H4 (cell line): ENCODE measurements around the gene TMPRSS11A. TPM values are rescaled to one million over a fixed set of nuclear protein-coding genes. Genes with fewer than 3 reads are reported as not detected.

Experiments used
- DNase-seq: peaks from one replicate; pipeline ENCODE4 v3.0.0-alpha.2; 2015; ENCODE audit warnings: low spot score
- total RNA-seq: library from RNA; depleted of rRNA; stranded (reverse); fragments of >200 nt; shearing (Covaris generic); gene quantifications from 2 replicates; pipeline ENCODE4 v1.2.3, GENCODE V29; 2014

The TMPRSS11A gene
- total RNA-seq, 1 experiment from 2014 or later, result not detected

GRCh38 chr4:67912080-67912479, 51.2 kb downstream of the TMPRSS11A start:
- DNase-seq, result no peak

DNA sequence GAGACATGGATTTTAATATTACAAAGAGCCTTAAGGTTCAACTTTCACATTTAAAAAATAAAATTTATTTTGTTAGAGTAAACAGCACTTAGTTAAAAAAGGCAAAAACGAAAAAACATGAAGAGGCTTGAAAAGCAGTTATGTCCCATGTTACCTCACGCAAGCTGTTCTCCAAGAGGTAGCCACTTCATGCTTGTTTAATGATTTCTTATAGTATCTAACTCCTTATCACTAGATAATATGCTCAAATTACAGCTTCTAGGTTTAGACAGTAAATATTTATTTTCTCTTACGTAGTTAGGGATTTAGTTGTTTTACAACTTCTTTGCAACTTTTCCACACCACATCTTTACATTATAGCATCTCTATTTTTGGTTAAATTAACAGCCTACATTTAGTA, 51.7 kb downstream of the TMPRSS11A start:
- DNase-seq, result no peak

DNA sequence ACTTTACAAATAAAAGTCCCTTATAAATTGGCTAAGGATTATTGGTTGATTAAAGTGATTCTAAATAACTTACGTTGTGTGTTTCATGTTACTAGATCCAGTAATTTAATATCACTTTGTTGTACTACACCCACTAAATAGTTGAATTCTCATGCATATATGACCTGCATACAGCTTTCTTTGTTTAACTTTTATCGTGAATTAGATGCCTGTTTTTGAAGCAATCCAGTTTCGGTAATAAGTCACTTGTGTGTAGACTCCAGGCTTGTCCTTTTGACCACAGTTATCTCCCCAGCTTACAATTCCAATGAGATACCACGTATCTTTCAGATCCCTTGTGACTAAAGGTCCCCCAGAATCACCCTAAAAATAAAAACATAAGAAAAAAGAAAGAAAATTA, 52.2 kb downstream of the TMPRSS11A start:
- no peak for DNase-seq

GRCh38 chr4:67910585-67910905, 52.7 kb downstream of the TMPRSS11A start:
- no peak for DNase-seq

DNA sequence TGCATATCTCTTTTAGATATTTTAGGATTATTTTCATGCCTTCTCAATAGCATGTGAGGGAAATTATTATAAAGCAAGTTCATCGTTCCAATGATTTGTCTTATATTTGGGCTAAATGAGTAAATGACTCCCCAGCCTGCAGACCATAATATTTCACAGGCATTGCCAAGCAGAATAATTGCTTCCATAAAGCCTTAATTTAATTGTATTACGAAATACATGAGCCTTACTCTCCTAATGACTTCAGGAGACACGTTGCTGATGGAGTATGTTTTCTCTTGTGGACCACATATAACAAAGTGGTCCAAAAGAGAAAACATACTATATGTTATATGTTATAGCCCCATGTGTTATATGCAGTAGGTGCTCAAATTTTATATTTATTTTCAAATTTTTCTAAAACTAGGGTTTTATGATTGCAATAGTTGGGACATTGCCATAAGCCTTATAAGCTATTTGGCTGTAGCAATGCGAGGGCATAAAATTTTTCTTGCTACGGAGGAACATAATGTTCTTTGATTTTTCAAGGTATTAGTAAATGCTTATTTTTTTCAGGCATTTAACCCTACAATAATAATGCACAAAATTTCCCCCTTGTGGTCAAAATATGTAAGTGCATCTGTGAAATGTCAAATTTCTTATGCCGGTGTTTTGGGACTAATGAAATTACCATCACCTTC, 53.2 kb downstream of the TMPRSS11A start:
- DNase-seq, result no peak

DNA sequence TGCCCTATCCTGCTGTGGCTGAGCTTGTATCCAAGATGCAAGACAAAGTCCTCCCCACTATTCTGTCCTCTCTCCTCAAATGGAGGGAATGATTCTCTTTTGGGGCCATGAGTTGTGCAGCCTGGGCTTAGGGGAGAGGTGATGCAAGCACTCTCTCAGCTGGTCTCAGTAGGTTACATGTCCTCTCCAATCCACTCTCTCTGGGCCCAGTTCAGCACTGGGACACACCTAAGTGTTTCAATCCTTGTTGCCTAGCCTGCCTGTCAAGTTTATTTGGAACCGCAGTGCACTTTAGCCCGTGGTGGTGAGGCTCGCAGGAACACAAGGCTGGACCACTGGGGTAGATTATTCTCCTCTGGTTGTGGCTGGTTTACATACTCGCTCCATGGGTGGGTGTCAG, 55.6 kb downstream of the TMPRSS11A start:
- DNase-seq, result no peak

GRCh38 chr4:67899096-67899495, 64.2 kb downstream of the TMPRSS11A start:
- DNase-seq, result no peak

GRCh38 chr4:67897686-67898085, 65.6 kb downstream of the TMPRSS11A start:
- no peak for DNase-seq

DNA sequence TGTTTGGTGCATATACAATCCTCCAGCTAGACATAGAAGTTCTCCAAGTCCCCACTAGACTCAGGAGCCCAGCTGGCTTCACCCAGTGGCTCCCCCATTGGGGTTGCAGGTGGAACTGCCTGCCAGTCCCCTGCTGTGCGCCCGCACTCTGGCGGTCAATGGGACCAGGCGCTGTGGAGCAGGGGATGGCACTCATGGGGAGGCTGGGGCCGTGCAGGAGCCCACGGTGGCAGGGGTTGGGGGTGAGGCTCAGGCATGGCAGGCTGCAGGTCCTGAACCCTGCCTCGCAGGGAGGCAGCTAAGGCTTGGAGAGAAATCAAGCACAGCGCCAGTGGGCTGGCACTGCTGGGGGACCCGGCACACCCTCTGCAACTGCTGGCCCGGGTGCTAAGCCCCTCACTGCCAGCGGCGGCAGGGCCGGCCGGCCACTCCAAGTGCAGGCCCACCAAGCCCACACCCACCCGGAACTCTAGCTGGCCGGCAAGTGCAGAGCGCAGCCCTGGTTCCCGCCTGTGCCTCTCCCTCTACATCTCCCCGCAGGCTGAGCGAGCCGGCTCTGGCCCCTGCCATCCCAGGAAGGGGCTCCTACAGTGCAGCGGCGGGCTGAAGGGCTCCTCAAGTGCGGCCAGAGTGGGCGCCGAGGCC, 66.8 kb downstream of the TMPRSS11A start:
- no peak for DNase-seq

DNA sequence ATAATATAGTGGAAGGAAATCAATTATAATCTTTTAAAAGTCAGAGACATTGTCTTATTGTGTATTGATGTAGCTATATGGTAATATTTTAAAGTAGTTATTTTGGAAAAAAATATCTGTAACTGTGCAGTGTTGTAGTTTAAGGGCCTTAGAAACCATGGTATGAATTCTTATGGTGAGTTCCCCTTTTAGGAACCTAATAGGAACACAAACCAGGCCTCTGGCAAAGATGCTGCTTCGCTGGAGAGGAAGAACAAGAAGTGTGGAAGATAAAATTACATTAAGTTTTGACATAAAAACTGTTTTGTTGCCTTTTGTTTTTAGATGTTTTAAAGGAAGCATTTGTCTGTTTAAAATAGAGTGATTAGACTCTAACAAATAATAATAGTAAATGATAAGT, 68.6 kb downstream of the TMPRSS11A start:
- DNase-seq, result no peak

- no peak for DNase-seq
Observed at GRCh38 chr4:67892905-67893304, 70.4 kb downstream of the TMPRSS11A start.

- no peak for DNase-seq
Observed at GRCh38 chr4:67892253-67892652, 71.0 kb downstream of the TMPRSS11A start.

DNA sequence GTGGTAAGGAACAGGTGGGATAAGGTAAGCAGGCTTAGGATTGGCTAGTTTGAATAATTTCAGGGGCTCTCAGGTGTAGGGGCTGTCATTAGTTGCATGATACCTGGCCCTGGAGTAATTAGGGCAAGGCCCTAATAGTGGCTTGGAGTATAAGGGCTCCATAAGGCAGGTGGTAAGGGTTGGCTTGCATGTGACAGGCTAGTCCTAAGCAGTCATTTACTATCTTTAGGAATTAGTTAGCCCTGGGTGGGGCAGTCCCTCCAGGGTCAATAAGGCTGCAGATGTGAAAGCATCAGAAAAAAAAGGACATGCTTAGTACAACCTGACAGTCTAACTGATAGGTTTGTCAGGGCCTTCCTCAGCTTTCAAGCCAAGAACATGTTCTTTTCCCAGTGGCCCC, 71.6 kb downstream of the TMPRSS11A start:
- no peak for DNase-seq

- no peak for DNase-seq
Observed at GRCh38 chr4:67886281-67886680, 77.0 kb downstream of the TMPRSS11A start.

- DNase-seq, result peak; percentile 48
Observed at GRCh38 chr4:67885762-67886161, 77.5 kb downstream of the TMPRSS11A start.

- DNase-seq, result no peak
Observed at GRCh38 chr4:67884701-67885100, 78.6 kb downstream of the TMPRSS11A start.

GRCh38 chr4:67883902-67884301, 79.4 kb downstream of the TMPRSS11A start, which contains the start of gene TMPRSS11D:
Gene TMPRSS11D, minus strand, starts transcription at chr4:67884002. Its CDS starts 69 bp downstream, at chr4:67883933.
- DNase-seq, result no peak

- DNase-seq, result no peak
Observed at GRCh38 chr4:67883458-67883857, 79.8 kb downstream of the TMPRSS11A start.

DNA sequence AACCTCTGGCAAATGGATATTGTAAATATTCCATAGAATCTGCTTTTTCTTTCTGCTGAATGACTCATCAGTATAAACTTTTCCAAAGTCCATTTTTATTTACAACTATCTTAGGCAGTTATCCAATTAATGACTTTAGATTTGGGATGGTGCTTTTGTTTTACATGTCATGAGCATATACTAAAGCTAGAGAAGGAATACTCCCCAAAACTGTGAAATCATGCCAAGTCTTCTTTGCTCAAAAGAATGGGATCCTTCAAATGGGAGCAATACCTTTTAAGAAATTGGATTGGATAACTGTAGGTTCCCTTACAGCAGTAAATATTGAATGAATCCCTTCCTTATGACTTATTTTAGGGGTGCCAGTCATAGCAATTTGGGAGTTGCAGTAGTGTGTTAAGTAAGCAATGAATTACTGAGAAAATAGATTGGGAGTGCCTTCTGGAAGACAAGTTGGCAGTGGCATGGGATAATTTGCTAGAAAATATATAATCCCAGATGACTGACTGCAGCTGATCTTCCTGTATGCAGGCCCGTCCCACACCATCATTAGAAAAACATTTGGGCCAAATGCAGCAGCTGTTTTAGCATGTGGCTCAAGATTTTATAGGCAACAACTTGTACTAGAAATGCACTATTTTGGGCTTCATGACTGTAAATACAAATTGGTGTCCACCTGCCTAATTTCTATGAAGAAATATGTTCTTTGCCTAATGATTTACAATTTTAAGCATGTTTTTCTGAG, 82.3 kb downstream of the TMPRSS11A start:
- DNase-seq, result no peak

- no peak for DNase-seq
Observed at GRCh38 chr4:67879486-67879885, 83.8 kb downstream of the TMPRSS11A start.

- DNase-seq, result no peak
Observed at GRCh38 chr4:67877086-67877485, 86.2 kb downstream of the TMPRSS11A start.

- DNase-seq, result no peak
Observed at GRCh38 chr4:67874986-67875385, 88.3 kb downstream of the TMPRSS11A start.

- DNase-seq, result no peak
Observed at GRCh38 chr4:67873116-67873515, 90.2 kb downstream of the TMPRSS11A start.
